Heart left ventricle (tissue), 16 donors: ENCODE data around the gene ZNF408. TPM values are rescaled to one million over a fixed set of nuclear protein-coding genes. Genes with fewer than 3 reads are reported as not detected.

ENCODE experiments used
- ATAC-seq, 4 donors: fragments of 200-7000 bp; cut with Tn5 transposase; one replicate each; pipeline ENCODE4 v1.9.1; 2020 to 2022; ENCODE audit warnings: moderate library complexity in 4 of 4, mild to moderate bottlenecking in 3 of 4, moderate number of reproducible peaks in 1 of 4
- DNase-seq, 5 donors: peaks; one replicate each; pipeline ENCODE4 v3.0.0-alpha.2; 2020
- H3K27ac ChIP-seq, 12 donors: fragments of 200-600 bp; sonication (generic) in 4 of 12; one replicate each; pipeline versions ENCODE4 v1.5.0 to v1.8.0; 2016 to 2022; ENCODE audit warnings: mild to moderate bottlenecking in 2 of 12
- H3K27me3 ChIP-seq, 9 donors: fragments of 200-600 bp; sonication (generic) in 2 of 9; one replicate each; pipeline versions ENCODE4 v1.5.1 to v1.8.0; 2016 to 2022; ENCODE audit warnings: mild to moderate bottlenecking in 3 of 9
- H3K36me3 ChIP-seq, 9 donors: fragments of 200-600 bp; sonication (generic) in 2 of 9; one replicate each; pipeline versions ENCODE4 v1.5.0 to v1.8.0; 2018 to 2022; ENCODE audit warnings: mild to moderate bottlenecking in 2 of 9
- H3K4me1 ChIP-seq, 12 donors: fragments of 200-600 bp; sonication (generic) in 4 of 12; one replicate each; pipeline versions ENCODE4 v1.5.0 to v1.8.0; 2016 to 2022; ENCODE audit warnings: mild to moderate bottlenecking in 3 of 12
- H3K4me3 ChIP-seq, 12 donors: fragments of 200-600 bp; sonication (generic) in 4 of 12; one replicate each; pipeline versions ENCODE4 v1.5.0 to v1.8.0; 2017 to 2022; ENCODE audit warnings: mild to moderate bottlenecking in 9 of 12, moderate library complexity in 4 of 12
- H3K9me3 ChIP-seq, 12 donors: fragments of 200-600 bp; sonication (generic) in 4 of 12; one replicate each; pipeline versions ENCODE4 v1.5.0 to v1.8.0; 2016 to 2022; ENCODE audit warnings: mild to moderate bottlenecking in 1 of 12
- CTCF ChIP-seq, 12 donors: fragments of 200-600 bp; sonication (generic) in 4 of 12; IDR thresholded peaks; one replicate each; pipeline versions ENCODE4 v1.5.0 to v1.8.0; 2018 to 2022; ENCODE audit warnings: antibody characterized with exemption in 12 of 12, mild to moderate bottlenecking in 5 of 12
- POLR2A ChIP-seq, 2 donors: fragments of 450-650 bp; IDR thresholded peaks; one replicate each; pipeline ENCODE4 v1.6.1; 2017; ENCODE audit warnings: antibody characterized with exemption in 2 of 2, mild to moderate bottlenecking in 2 of 2, moderate library complexity in 2 of 2
- WGBS, 4 donors: extraction: QIAGEN DNeasy Blood & Tissue Kit in 2 of 4; methylation state at CpG; one replicate each; pipeline versions ENCODE4 v1.1.5 to v1.1.7; 2013 to 2018; 5-methylcytosine and 5-hydroxymethylcytosine counted together
- intact Hi-C, 10 donors: fragments of 100-400 bp; cut with DNase I; formaldehyde crosslinking; loops; one replicate each; pipeline versions ENCODE4 v1.11.1 to v1.14.2; 2022
- polyA plus RNA-seq, 2 donors: library from polyadenylated mRNA; stranded (reverse); fragments of 200-250 nt; gene quantifications; one replicate each; pipeline ENCODE4 v1.2.3, GENCODE V29; 2013
- total RNA-seq, 9 donors: library from RNA; depleted of rRNA in 2 of 9; stranded (reverse); fragments of >200 nt in 2 of 9; fragmentation: NEBNext Ultra II Directional in 3 of 9; extraction: Animal tissue kit (Norgen Biotek cat#: 25700) in 3 of 9; gene quantifications; one replicate each; pipeline versions ENCODE4 v1.1.0 to v1.2.4, GENCODE V29; 2016 to 2023
- donor health status: ischemic (EF 13 %, LVEDD 7.1; RV severe dilation, severe dysfunction).
- donor health status: healthy with polysubstance abuse.
- donor health status: DM: no; HTN: yes; CAD: no.
- donor health status: DM: no; HTN: no; CAD: no.
- donor health status: ischemic (EF 25% LVEDD 6.9; RV normal size, moderate dysfunction).
- donor health status: ischemic (EF 25% LVEDD 5.7; RV mildly dilated, moderate dysfunction).
- donor health status: healthy.
- donor health status: DM: yes; HTN: yes; CAD: no.
- donor health status: ischemic (EF 35%, LVEDD 5.7; RV mildly dilated, moderate dysfunction).
- donor health status: nonischemic (EF 11% LVEDD 7.7; RV severe dilation, severe dysfunction).
- donor health status: DM: yes; HTN: yes; CAD: no.
- donor health status: PGD.
- donor health status: ischemic (EF 29% LVEDD 5.4; RV normal size, mild dysfunction).
- donor health status: nonischemic (EF 23%, LVEDD 6.1; RV moderate dilation, normal function).

ZNF408 gene
- total and polyA plus RNA-seq, 11 donors, result 5.3 to 10.0 (median 7.1) TPM

- no peaks in the 10 kb centered on the region for H3K4me1 ChIP-seq
- TF ChIP-seq POLR2A (IDR thresholded peaks at IDR 0.05) (no peak), CTCF (IDR thresholded peaks at IDR 0.05) (no peak)
- no peak overlapping the region for H3K27ac ChIP-seq
- DNase-seq, result no peak
- no peaks in the 10 kb centered on the region for H3K9me3 ChIP-seq
- H3K4me3 ChIP-seq, result no peak overlapping the region
- 81 to 91% (median 87%) methylated on average over 13 to 17 of the region's 17 CpGs for WGBS, 4 donors
- no peaks in the 10 kb centered on the region for H3K36me3 ChIP-seq
- intact Hi-C loops, result no loop called here
- ATAC-seq, result no peak
- H3K27me3 ChIP-seq, result no peaks in the 10 kb centered on the region
These were observed 27.3 kb downstream of the ZNF408 start for GRCh38 chr11:46727952-46728658.

GRCh38 chr11:46728659-46729040, 27.8 kb downstream of the ZNF408 start:
- 86 to 88% (median 88%) methylated on average over 9 of the region's 9 CpGs for WGBS, 4 donors
- no peak for TF ChIP-seq POLR2A (IDR thresholded peaks at IDR 0.05)
- TF ChIP-seq CTCF (IDR thresholded peaks at IDR 0.05), result no peak
- intact Hi-C loops, result no loop called here

GRCh38 chr11:46729110-46730027, 28.5 kb downstream of the ZNF408 start:
- intact Hi-C loops, result no loop called here
- no peak overlapping the region for H3K27ac ChIP-seq
- 84 to 87% (median 85%) methylated on average over 20 to 24 of the region's 24 CpGs for WGBS, 4 donors
- H3K4me1 ChIP-seq, result no peaks in the 10 kb centered on the region
- no peak for DNase-seq
- ATAC-seq, result no peak
- no peaks in the 10 kb centered on the region for H3K9me3 ChIP-seq
- H3K36me3 ChIP-seq, result no peaks in the 10 kb centered on the region
- TF ChIP-seq POLR2A (IDR thresholded peaks at IDR 0.05) (no peak), CTCF (IDR thresholded peaks at IDR 0.05) (no peak)
- H3K27me3 ChIP-seq, result no peaks in the 10 kb centered on the region
- no peak overlapping the region for H3K4me3 ChIP-seq

More at GRCh38 chr11:46728659-46729040, 27.8 kb downstream of the ZNF408 start:
- H3K36me3 ChIP-seq, result no peaks in the 10 kb centered on the region
- no peak for DNase-seq
- no peaks in the 10 kb centered on the region for H3K27me3 ChIP-seq
- no peak for ATAC-seq
- H3K4me3 ChIP-seq, result no peak overlapping the region
- no peaks in the 10 kb centered on the region for H3K9me3 ChIP-seq
- H3K4me1 ChIP-seq, result no peaks in the 10 kb centered on the region
- H3K27ac ChIP-seq, result no peak overlapping the region

GRCh38 chr11:46731545-46731944, 30.7 kb downstream of the ZNF408 start:
- H3K9me3 ChIP-seq, result no peaks in the 10 kb centered on the region
- no peak overlapping the region for H3K4me3 ChIP-seq
- intact Hi-C loops, result no loop called here
- H3K27me3 ChIP-seq, result no peaks in the 10 kb centered on the region
- no peak for ATAC-seq
- no peaks in the 10 kb centered on the region for H3K36me3 ChIP-seq
- 89 to 93% (median 91%) methylated on average over 4 of the region's 4 CpGs for WGBS, 4 donors
- no peak for TF ChIP-seq CTCF (IDR thresholded peaks at IDR 0.05)
- no peak for TF ChIP-seq POLR2A (IDR thresholded peaks at IDR 0.05)
- no peaks in the 10 kb centered on the region for H3K4me1 ChIP-seq
- H3K27ac ChIP-seq, result no peak overlapping the region
- DNase-seq, result no peak
